ENCODE results near the gene CREB3L2. TPM values are rescaled to one million over a fixed set of nuclear protein-coding genes. Genes with fewer than 3 reads are reported as not detected.
"Not testable (repeated sequence)": the region's sequence is repeated elsewhere in the genome, so short reads cannot be mapped to it uniquely, and the experiment has no call there.

The CREB3L2 gene
- total RNA-seq, 1 experiment from 2014 or later: 16.0 TPM

- peaks cover 41% of the 10 kb centered on the region for H3K36me3 ChIP-seq
- no peak overlapping the region for H3K4me3 ChIP-seq
- H3K27ac ChIP-seq: no peak overlapping the region
- no peaks in the 10 kb centered on the region for H3K27me3 ChIP-seq (replicated peaks)
- no peaks in the 10 kb centered on the region for H3K4me1 ChIP-seq (replicated peaks)
- no peaks in the 10 kb centered on the region for H3K9me3 ChIP-seq (replicated peaks)
- DNase-seq (ENCODE audit: low read depth in 1 of 2, low spot score in 2 of 2): no peak
Measured at GRCh38 chr7:137913985-137914384, 87.9 kb downstream of the CREB3L2 start.

GRCh38 chr7:137909042-137909441 lies 92.8 kb downstream of the CREB3L2 start:
- peaks cover 65% of the 10 kb centered on the region for H3K36me3 ChIP-seq
- no peak for DNase-seq (ENCODE audit: low read depth in 1 of 2, low spot score in 2 of 2)

DNA sequence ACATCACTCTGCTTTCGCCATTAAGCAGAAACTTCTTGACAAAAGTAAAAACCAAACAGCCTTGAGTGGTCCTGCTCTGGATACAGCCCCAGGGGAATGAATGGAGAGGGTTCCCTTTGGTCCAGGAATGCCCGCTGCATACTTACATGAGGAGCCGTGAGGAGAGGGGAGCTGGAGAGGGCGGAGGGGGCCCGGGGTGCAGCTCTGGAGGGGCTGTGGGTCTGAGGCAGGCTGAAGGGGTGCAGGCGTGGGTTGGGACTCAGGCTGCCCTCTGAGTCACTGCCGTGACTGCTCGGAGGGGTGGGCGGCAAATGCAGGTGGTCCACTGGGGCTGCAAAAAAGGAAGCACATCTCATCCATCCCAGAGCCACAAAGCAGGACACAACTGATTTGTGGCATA lies 93.8 kb downstream of the CREB3L2 start:
- DNase-seq (ENCODE audit: low read depth in 1 of 2, low spot score in 2 of 2): no peak
- no peaks in the 10 kb centered on the region for H3K4me1 ChIP-seq (replicated peaks)
- no peak overlapping the region for H3K4me3 ChIP-seq
- no peaks in the 10 kb centered on the region for H3K27me3 ChIP-seq (replicated peaks)
- H3K36me3 ChIP-seq: peaks cover 69% of the 10 kb centered on the region
- H3K27ac ChIP-seq: no peak overlapping the region
- H3K9me3 ChIP-seq (replicated peaks): no peaks in the 10 kb centered on the region

More at GRCh38 chr7:137909042-137909441, 92.8 kb downstream of the CREB3L2 start:
- Histone ChIP-seq H3K27me3 (replicated peaks) (no peaks in the 10 kb centered on the region), H3K9me3 (replicated peaks) (no peaks in the 10 kb centered on the region), H3K27ac (no peak overlapping the region), H3K4me3 (no peak overlapping the region), H3K4me1 (replicated peaks) (no peaks in the 10 kb centered on the region)

DNA sequence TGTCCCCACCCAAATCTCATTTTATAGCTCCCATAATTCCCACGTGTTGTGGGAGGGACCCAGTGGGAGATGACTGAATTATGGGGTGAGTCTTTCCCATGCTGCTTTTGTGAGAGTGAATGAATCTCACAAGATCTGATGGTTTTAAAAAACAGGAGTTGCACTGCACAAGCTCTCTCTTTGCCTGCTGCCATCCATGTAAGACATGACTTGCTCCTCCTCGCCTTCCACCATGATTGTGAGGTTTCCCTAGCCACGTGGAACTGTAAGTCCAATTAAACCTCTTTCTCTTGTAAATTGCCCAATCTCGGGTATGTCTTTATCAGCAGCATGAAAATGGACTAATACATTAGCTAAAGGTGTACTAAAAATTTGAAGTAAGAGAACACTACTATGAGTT lies 95.2 kb downstream of the CREB3L2 start:
- H3K27ac ChIP-seq; H3K27me3 ChIP-seq (replicated peaks); DNase-seq (ENCODE audit: low read depth in 1 of 2, low spot score in 2 of 2); H3K4me1 ChIP-seq (replicated peaks); H3K4me3 ChIP-seq; H3K9me3 ChIP-seq (replicated peaks): not testable (repeated sequence)
- H3K36me3 ChIP-seq: peaks cover 63% of the 10 kb centered on the region

GRCh38 chr7:137904833-137905232 lies 97.1 kb downstream of the CREB3L2 start:
- H3K27ac ChIP-seq: no peak overlapping the region
- no peak overlapping the region for H3K4me3 ChIP-seq
- no peak for DNase-seq (ENCODE audit: low read depth in 1 of 2, low spot score in 2 of 2)
- H3K27me3 ChIP-seq (replicated peaks): no peaks in the 10 kb centered on the region
- H3K4me1 ChIP-seq (replicated peaks): no peaks in the 10 kb centered on the region
- no peaks in the 10 kb centered on the region for H3K9me3 ChIP-seq (replicated peaks)
- peaks cover 61% of the 10 kb centered on the region for H3K36me3 ChIP-seq

- no peaks in the 10 kb centered on the region for H3K9me3 ChIP-seq (replicated peaks)
- no peaks in the 10 kb centered on the region for H3K27me3 ChIP-seq (replicated peaks)
- no peak overlapping the region for H3K27ac ChIP-seq
- H3K36me3 ChIP-seq: peaks cover 58% of the 10 kb centered on the region
- no peak overlapping the region for H3K4me3 ChIP-seq
- 0 out of 2 replicates have a peak, but pooled peaks cover 5% of the 10 kb centered on the region for H3K4me1 ChIP-seq (replicated peaks)
- peak; percentile 58 to 59 for DNase-seq (ENCODE audit: low read depth in 1 of 2, low spot score in 2 of 2)
Measured at GRCh38 chr7:137903382-137904169, 98.3 kb downstream of the CREB3L2 start.

DNA sequence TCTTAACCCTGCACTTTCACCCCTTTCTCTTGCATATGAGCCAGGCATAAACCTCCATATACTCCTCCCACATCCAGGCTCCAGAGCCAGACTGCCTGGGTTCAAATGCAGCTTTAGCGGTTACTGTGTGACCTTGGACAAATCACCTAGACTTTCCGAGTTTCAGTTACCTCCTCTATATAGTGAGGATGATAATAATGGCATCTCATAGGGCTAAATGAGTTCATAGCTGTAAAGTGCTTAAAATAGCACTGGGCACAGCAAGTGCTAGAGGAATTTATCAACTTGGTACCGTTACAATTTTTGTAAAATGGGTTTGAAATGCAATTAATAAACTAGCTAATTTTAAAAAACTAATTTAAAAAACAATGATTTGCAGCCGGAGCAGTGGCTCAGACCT lies 101.7 kb downstream of the CREB3L2 start:
- Histone ChIP-seq H3K27me3 (replicated peaks) (no peaks in the 10 kb centered on the region), H3K27ac (no peak overlapping the region), H3K4me3 (no peak overlapping the region), H3K9me3 (replicated peaks) (no peaks in the 10 kb centered on the region), H3K4me1 (replicated peaks) (0 out of 2 replicates have a peak, but pooled peaks cover 5% of the 10 kb centered on the region), H3K36me3 (peaks cover 51% of the 10 kb centered on the region)
- DNase-seq (ENCODE audit: low read depth in 1 of 2, low spot score in 2 of 2): no peak

GRCh38 chr7:137898839-137899721 lies 102.8 kb downstream of the CREB3L2 start:
- 0 out of 2 replicates have a peak, but pooled peaks cover 5% of the 10 kb centered on the region for H3K4me1 ChIP-seq (replicated peaks)
- H3K27ac ChIP-seq: no peak overlapping the region
- no peaks in the 10 kb centered on the region for H3K9me3 ChIP-seq (replicated peaks)
- no peaks in the 10 kb centered on the region for H3K27me3 ChIP-seq (replicated peaks)
- H3K36me3 ChIP-seq: peaks cover 62% of the 10 kb centered on the region
- peak; percentile 60 to 78 for DNase-seq (ENCODE audit: low read depth in 1 of 2, low spot score in 2 of 2)
- no peak overlapping the region for H3K4me3 ChIP-seq

DNA sequence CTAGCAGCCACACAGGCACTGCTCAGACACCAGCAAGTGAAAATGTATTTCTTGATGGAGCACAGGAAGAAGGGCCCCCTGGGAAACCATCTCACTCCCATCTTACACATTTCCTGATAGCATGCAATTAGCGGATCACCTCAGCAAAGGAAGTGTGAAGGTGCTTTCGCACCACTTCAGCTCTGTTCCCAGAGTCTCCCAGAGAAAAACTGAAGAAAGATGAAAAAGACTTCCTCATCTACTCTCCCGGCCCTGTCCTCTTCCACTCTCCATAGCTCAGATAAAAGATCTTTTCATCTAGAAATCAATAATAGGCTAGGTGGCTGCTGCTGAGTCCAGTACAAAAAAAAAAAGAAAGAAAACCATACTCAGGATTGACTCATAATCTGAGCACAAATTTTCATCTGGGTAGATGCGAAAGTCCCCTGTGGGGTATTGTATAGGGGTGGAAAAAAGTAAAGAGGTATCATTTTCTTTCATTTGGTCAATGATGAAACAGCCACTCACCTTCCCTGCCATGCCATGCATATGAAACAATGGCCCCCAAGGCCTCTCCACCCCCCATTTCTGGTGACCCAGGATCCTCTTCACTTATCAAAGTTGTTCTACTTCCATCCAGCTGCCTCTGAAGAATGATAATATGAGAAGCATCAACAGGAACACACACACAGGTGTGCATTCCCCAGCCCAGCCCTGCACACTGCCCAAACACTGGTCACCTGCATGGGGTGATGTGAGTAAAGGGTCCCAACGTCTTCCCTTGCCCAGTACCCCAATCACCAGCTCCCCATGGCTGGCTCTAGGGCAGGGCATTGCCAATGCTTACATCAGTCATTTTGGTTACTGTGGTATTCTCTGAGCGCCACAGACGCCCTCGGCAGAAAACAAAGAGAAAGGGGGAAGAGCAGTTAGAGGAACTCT lies 106.3 kb downstream of the CREB3L2 start:
- H3K36me3 ChIP-seq: peaks cover 60% of the 10 kb centered on the region
- H3K4me1 ChIP-seq (replicated peaks): peaks cover 18% of the 10 kb centered on the region
- no peak for DNase-seq (ENCODE audit: low read depth in 1 of 2, low spot score in 2 of 2)
- H3K4me3 ChIP-seq: no peak overlapping the region
- no peaks in the 10 kb centered on the region for H3K27me3 ChIP-seq (replicated peaks)
- H3K27ac ChIP-seq: no peak overlapping the region
- no peaks in the 10 kb centered on the region for H3K9me3 ChIP-seq (replicated peaks)

DNA sequence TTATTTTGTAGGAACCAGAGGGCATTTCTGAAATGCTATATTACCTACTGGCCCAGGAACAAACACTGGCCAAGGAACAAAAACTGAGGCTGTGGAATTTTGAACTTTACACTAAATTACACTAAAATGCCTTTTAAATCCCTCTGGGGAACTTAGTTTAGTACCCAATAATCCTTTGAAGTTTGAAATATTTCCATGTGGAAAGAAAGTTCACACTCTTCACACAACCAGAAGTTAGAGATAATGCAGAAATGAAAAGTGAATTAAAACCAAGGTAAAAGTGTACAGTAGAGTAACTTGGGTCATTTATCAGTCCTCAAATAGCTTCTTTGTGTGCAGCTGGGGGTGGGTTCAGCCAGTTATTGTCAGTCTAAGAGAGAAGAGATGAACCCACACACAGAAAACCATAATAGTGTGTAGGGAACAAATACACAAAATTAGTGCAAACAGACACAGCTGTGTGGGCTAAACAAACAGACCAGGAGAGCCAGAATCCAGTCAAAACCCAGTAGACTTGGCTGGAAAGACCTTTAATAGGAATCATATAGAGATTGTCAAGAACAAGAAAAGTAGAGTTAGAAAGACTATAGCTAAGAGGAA lies 108.6 kb downstream of the CREB3L2 start:
- Histone ChIP-seq H3K4me3 (no peak overlapping the region), H3K27me3 (replicated peaks) (no peaks in the 10 kb centered on the region), H3K4me1 (replicated peaks) (peaks cover 18% of the 10 kb centered on the region), H3K9me3 (replicated peaks) (no peaks in the 10 kb centered on the region), H3K27ac (no peak overlapping the region), H3K36me3 (peaks cover 48% of the 10 kb centered on the region)
- DNase-seq (ENCODE audit: low read depth in 1 of 2, low spot score in 2 of 2): no peak

DNA sequence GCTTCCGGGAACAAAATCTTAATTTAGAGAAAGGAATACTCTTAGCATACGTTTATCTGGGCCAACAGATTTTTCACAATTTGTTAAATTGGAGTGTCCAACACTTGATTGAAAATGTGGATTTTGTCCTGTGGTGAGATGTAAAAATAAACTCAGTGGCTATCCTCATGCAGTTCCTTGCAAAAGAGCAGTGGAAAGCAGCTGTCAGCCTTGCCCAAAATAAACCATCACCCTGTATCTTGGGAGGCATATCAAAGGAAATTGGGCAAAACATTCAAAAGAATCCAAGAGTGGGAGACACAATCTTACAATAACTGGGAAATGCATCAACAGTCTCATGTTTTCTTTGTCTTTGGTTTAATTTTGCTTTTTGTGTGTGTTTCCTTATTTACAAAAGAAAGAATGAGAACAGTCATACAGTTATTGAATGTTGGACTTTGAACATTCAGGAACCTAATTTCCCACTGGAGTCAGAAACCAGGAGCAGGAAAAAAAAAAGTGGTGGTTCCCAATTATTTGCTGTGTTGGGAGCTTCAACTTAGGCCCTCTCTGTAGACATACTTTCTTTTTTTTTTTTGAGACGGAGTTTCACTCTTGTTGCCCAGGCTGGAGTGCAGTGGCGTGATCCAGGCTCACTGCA lies 110.8 kb downstream of the CREB3L2 start:
- no peaks in the 10 kb centered on the region for H3K27me3 ChIP-seq (replicated peaks)
- H3K9me3 ChIP-seq (replicated peaks): no peaks in the 10 kb centered on the region
- H3K36me3 ChIP-seq: peaks cover 37% of the 10 kb centered on the region
- H3K4me3 ChIP-seq: no peak overlapping the region
- peaks cover 18% of the 10 kb centered on the region for H3K4me1 ChIP-seq (replicated peaks)
- 0 out of 2 replicates have a peak overlapping the region, but pooled peaks have one; percentile 10 for H3K27ac ChIP-seq
- DNase-seq (ENCODE audit: low read depth in 1 of 2, low spot score in 2 of 2): peak in 1 of 2 experiments; percentile 33

DNA sequence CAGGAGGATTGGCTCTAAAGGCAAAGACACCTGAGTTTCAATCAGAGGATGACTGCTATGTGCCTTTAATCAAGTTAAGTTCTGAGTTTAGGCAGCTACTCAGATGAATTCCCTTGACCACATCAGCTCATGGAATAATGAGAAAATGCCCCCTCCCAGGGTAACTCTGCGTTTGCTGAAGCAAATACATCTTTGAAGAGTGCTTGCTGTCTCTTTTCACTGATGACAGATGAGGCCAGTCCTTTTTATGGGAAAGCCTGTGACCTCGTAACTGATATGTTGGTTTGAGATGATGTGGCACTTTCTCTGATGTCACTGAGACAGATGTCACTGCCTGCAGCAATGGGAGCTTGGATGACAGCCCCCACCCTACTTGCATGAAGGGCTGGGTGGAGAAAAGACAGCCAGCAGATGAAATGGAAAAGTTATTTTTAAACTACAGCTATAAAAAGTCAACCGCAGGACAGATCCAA lies 111.4 kb downstream of the CREB3L2 start:
- peaks cover 33% of the 10 kb centered on the region for H3K36me3 ChIP-seq
- no peak overlapping the region for H3K4me3 ChIP-seq
- H3K4me1 ChIP-seq (replicated peaks): peaks cover 18% of the 10 kb centered on the region
- no peaks in the 10 kb centered on the region for H3K9me3 ChIP-seq (replicated peaks)
- DNase-seq (ENCODE audit: low read depth in 1 of 2, low spot score in 2 of 2): no peak
- no peak overlapping the region for H3K27ac ChIP-seq
- H3K27me3 ChIP-seq (replicated peaks): no peaks in the 10 kb centered on the region
